Measurements from ENCODE around the gene MYL7.

Gene MYL7

GRCh38 chr7:44158096-44158872 lies 17.2 kb upstream of the MYL7 start:
- Histone ChIP-seq H3F3A (ENCODE audit: insufficient read depth, low read length) (no peaks in the 10 kb centered on the region), H3K79me2 (ENCODE audit: insufficient read depth, low read length) (no peaks in the 10 kb centered on the region)

GRCh38 chr7:44157116-44158080 lies 16.3 kb upstream of the MYL7 start:
- H2AFZ ChIP-seq (ENCODE audit: low read length), result no peak overlapping the region
- no peaks in the 10 kb centered on the region for H4K20me1 ChIP-seq (ENCODE audit: insufficient read depth, low read length)
- no peaks in the 10 kb centered on the region for H3K9me3 ChIP-seq (ENCODE audit: low read length)
- H3F3A ChIP-seq (ENCODE audit: insufficient read depth, low read length), result no peaks in the 10 kb centered on the region
- no peaks in the 10 kb centered on the region for H3K36me3 ChIP-seq (ENCODE audit: insufficient read depth, low read length)
- no peak overlapping the region for H3K27ac ChIP-seq (ENCODE audit: low read depth, low read length, poor library complexity, severe bottlenecking)
- TF ChIP-seq, protein P1, sequence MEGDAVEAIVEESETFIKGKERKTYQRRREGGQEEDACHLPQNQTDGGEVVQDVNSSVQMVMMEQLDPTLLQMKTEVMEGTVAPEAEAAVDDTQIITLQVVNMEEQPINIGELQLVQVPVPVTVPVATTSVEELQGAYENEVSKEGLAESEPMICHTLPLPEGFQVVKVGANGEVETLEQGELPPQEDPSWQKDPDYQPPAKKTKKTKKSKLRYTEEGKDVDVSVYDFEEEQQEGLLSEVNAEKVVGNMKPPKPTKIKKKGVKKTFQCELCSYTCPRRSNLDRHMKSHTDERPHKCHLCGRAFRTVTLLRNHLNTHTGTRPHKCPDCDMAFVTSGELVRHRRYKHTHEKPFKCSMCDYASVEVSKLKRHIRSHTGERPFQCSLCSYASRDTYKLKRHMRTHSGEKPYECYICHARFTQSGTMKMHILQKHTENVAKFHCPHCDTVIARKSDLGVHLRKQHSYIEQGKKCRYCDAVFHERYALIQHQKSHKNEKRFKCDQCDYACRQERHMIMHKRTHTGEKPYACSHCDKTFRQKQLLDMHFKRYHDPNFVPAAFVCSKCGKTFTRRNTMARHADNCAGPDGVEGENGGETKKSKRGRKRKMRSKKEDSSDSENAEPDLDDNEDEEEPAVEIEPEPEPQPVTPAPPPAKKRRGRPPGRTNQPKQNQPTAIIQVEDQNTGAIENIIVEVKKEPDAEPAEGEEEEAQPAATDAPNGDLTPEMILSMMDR (IDR thresholded peaks at IDR 0.05; ENCODE audit: low read length), result no peak
- no peak for TF ChIP-seq EZH2 (IDR thresholded peaks at IDR 0.05; ENCODE audit: borderline replicate concordance, low read length)
- H3K4me2 ChIP-seq (ENCODE audit: low read length), result no peak overlapping the region
- no peak overlapping the region for H3K9ac ChIP-seq (ENCODE audit: low read length)
- no peaks in the 10 kb centered on the region for H3K79me2 ChIP-seq (ENCODE audit: insufficient read depth, low read length)
- no peaks in the 10 kb centered on the region for H3K4me1 ChIP-seq (ENCODE audit: insufficient read depth, low read length, severe bottlenecking)
- H3K4me3 ChIP-seq (ENCODE audit: low read depth, low read length, poor library complexity, severe bottlenecking), result no peak overlapping the region
- peaks cover 5% of the 10 kb centered on the region; the same call in 1 of the 2 replicates for H3K27me3 ChIP-seq (ENCODE audit: insufficient read depth, low read length)
- H3K9me2 ChIP-seq (ENCODE audit: low read depth, low read length), result no peaks in the 10 kb centered on the region

More at GRCh38 chr7:44158096-44158872, 17.2 kb upstream of the MYL7 start:
- no peak overlapping the region for H3K4me2 ChIP-seq (ENCODE audit: low read length)
- no peak overlapping the region for H3K9ac ChIP-seq (ENCODE audit: low read length)
- H3K27me3 ChIP-seq (ENCODE audit: insufficient read depth, low read length), result peaks cover 7% of the 10 kb centered on the region; the same call in 1 of the 2 replicates
- no peak overlapping the region for H3K27ac ChIP-seq (ENCODE audit: low read depth, low read length, poor library complexity, severe bottlenecking)
- TF ChIP-seq EZH2 (IDR thresholded peaks at IDR 0.05; ENCODE audit: borderline replicate concordance, low read length), result no peak
- TF ChIP-seq, protein P1 (IDR thresholded peaks at IDR 0.05; ENCODE audit: low read length), result no peak
- no peaks in the 10 kb centered on the region for H3K36me3 ChIP-seq (ENCODE audit: insufficient read depth, low read length)
- H3K4me1 ChIP-seq (ENCODE audit: insufficient read depth, low read length, severe bottlenecking), result no peaks in the 10 kb centered on the region
- H3K9me2 ChIP-seq (ENCODE audit: low read depth, low read length), result no peaks in the 10 kb centered on the region
- H3K4me3 ChIP-seq (ENCODE audit: low read depth, low read length, poor library complexity, severe bottlenecking), result no peak overlapping the region
- H2AFZ ChIP-seq (ENCODE audit: low read length), result no peak overlapping the region
- no peaks in the 10 kb centered on the region for H4K20me1 ChIP-seq (ENCODE audit: insufficient read depth, low read length)
- H3K9me3 ChIP-seq (ENCODE audit: low read length), result no peaks in the 10 kb centered on the region

- H3K4me2 ChIP-seq (ENCODE audit: low read length), result no peak overlapping the region
- H3K27ac ChIP-seq (ENCODE audit: low read depth, low read length, poor library complexity, severe bottlenecking), result no peak overlapping the region
- H3K36me3 ChIP-seq (ENCODE audit: insufficient read depth, low read length), result no peaks in the 10 kb centered on the region
- H3K4me1 ChIP-seq (ENCODE audit: insufficient read depth, low read length, severe bottlenecking), result no peaks in the 10 kb centered on the region
- no peaks in the 10 kb centered on the region for H3K9me2 ChIP-seq (ENCODE audit: low read depth, low read length)
- H3K9ac ChIP-seq (ENCODE audit: low read length), result no peak overlapping the region
- H3K79me2 ChIP-seq (ENCODE audit: insufficient read depth, low read length), result no peaks in the 10 kb centered on the region
- H3K27me3 ChIP-seq (ENCODE audit: insufficient read depth, low read length), result no peaks in the 10 kb centered on the region
- no peaks in the 10 kb centered on the region for H4K20me1 ChIP-seq (ENCODE audit: insufficient read depth, low read length)
- no peak overlapping the region for H3K4me3 ChIP-seq (ENCODE audit: low read depth, low read length, poor library complexity, severe bottlenecking)
- no peaks in the 10 kb centered on the region for H3F3A ChIP-seq (ENCODE audit: insufficient read depth, low read length)
- no peak for TF ChIP-seq EZH2 (IDR thresholded peaks at IDR 0.05; ENCODE audit: borderline replicate concordance, low read length)
- TF ChIP-seq, protein P1 (IDR thresholded peaks at IDR 0.05; ENCODE audit: low read length), result no peak
- no peak overlapping the region for H2AFZ ChIP-seq (ENCODE audit: low read length)
- H3K9me3 ChIP-seq (ENCODE audit: low read length), result no peaks in the 10 kb centered on the region
These were observed 15.4 kb upstream of the MYL7 start for GRCh38 chr7:44156453-44157010.

Measured in OCI-LY1 (cell line).